ENCODE results near the gene MBOAT7. TPM values are rescaled to one million over a fixed set of nuclear protein-coding genes. Genes with fewer than 3 reads are reported as not detected.
A peak's percentile ranks its signal among the peaks of the same experiment; 100 is the strongest.

Gene MBOAT7
- total RNA-seq, 1 experiment from 2014 or later = 109 TPM

GRCh38 chr19:54138489-54139256 is 50.7 kb downstream of the MBOAT7 start:
- Mint-ChIP-seq H3K4me1 (peaks cover 35% of the 10 kb centered on the region), H3K9me3 (no peaks in the 10 kb centered on the region), H3K36me3 (peaks cover 19% of the 10 kb centered on the region), H3K27me3 (ENCODE audit: low read depth) (no peaks in the 10 kb centered on the region), H3K27ac (peak overlapping the region; percentile 87), H3K4me3 (peak overlapping the region; percentile 89)
- no peak for ATAC-seq
- TF ChIP-seq ATF2 (CRISPR knock-in tag; IDR thresholded peaks at IDR 0.05; ENCODE audit: borderline replicate concordance, low read depth) = no peak
- TF ChIP-seq ZNF512 (CRISPR knock-in tag; IDR thresholded peaks at IDR 0.05; ENCODE audit: borderline replicate concordance) = no peak
- no peak for TF ChIP-seq MXD4 (CRISPR knock-in tag; IDR thresholded peaks at IDR 0.05; ENCODE audit: borderline replicate concordance)
- TF ChIP-seq FOXP1 (CRISPR knock-in tag; IDR thresholded peaks at IDR 0.05; ENCODE audit: borderline replicate concordance) = no peak
- TF ChIP-seq ZBTB43 (CRISPR knock-in tag; IDR thresholded peaks at IDR 0.05) = no peak
- TF ChIP-seq FOXP4 (CRISPR knock-in tag; IDR thresholded peaks at IDR 0.05) = no peak
- no peak for TF ChIP-seq IRF1 (CRISPR knock-in tag; IDR thresholded peaks at IDR 0.05)
- TF ChIP-seq STAT6 (CRISPR knock-in tag; conservative IDR thresholded peaks at IDR 0.05; ENCODE audit: low read depth) = no peak
- no peak for TF ChIP-seq E2F5 (CRISPR knock-in tag; IDR thresholded peaks at IDR 0.05)
- TF ChIP-seq ESRRA (CRISPR knock-in tag; IDR thresholded peaks at IDR 0.05; ENCODE audit: borderline replicate concordance) = no peak
- TF ChIP-seq JAZF1 (CRISPR knock-in tag; IDR thresholded peaks at IDR 0.05) = no peak
- TF ChIP-seq ZNF396 (CRISPR knock-in tag; IDR thresholded peaks at IDR 0.05; ENCODE audit: borderline replicate concordance) = no peak
- TF ChIP-seq ATF3 (CRISPR knock-in tag; conservative IDR thresholded peaks at IDR 0.05) = no peak
- POLR2A ChIA-PET = no interaction called here
- DNase-seq (ENCODE audit: low spot score) = no peak
- CTCF ChIA-PET = interaction anchor here (1.3 kb wide), 1 partner anchor 51 kb away, joined by 4 read pairs; the partner anchor contains the start of gene MBOAT7

Data from WTC11 (cell line).